IMR-90 (cell line): ENCODE results near the gene ATPAF2. TPM values are rescaled to one million over a fixed set of nuclear protein-coding genes. Genes with fewer than 3 reads are reported as not detected.

ENCODE experiments used
- ATAC-seq: fragments of 200-7000 bp; cut with Tn5 transposase; 2 replicates; pipeline ENCODE4 v1.9.1; 2020; ENCODE audit warnings: low read depth, mild to moderate bottlenecking, moderate library complexity
- BruUV-seq: library from RNA; stranded (reverse); fragments of 400-500 nt; replicated peaks from 2 replicates; lab custom pipeline; 2021; lab: Mats Ljungman, UMichigan
- CTCF ChIA-PET: fragments of 300-600 bp; formaldehyde crosslinking; extraction: SDS; loops from one replicate; lab custom pipeline; 2021; ENCODE audit warnings: antibody characterized with exemption; lab: Yijun Ruan, JAX
- POLR2A ChIA-PET: fragments of 300-600 bp; sonication (Branson Sonifier 250); formaldehyde crosslinking; loops from one replicate; lab custom pipeline; 2022; ENCODE audit warnings: antibody characterized with exemption; ENCODE audit not compliant: unreplicated experiment; lab: Charles Lee
- DNase-seq: peaks from one replicate; pipeline ENCODE4 v3.0.0; 2013
- H2AFZ ChIP-seq: replicated peaks from 2 replicates; pipeline ENCODE3; 2013; ENCODE audit warnings: low read length, mild to moderate bottlenecking; ENCODE audit not compliant: poor library complexity
- H2AK5ac ChIP-seq: 2 replicates; pipeline ENCODE4 v1.6.1; 2013; ENCODE audit warnings: low read depth, low read length, inconsistent platforms
- H2AK9ac ChIP-seq: replicated peaks from 2 replicates; pipeline ENCODE3; 2013; ENCODE audit warnings: mild to moderate bottlenecking, low read depth, low read length, moderate library complexity; ENCODE audit not compliant: poor library complexity
- H2BK120ac ChIP-seq: 2 replicates; pipeline ENCODE4 v1.6.1; 2013; ENCODE audit warnings: low read depth, low read length, inconsistent platforms
- H2BK15ac ChIP-seq: 3 replicates; pipeline ENCODE4 v1.6.1; 2013; ENCODE audit warnings: low read depth, low read length, inconsistent platforms
- H2BK20ac ChIP-seq: 2 replicates; pipeline ENCODE4 v1.6.1; 2013; ENCODE audit warnings: low read depth, mild to moderate bottlenecking, inconsistent platforms, low read length, moderate library complexity
- H2BK5ac ChIP-seq: 2 replicates; pipeline ENCODE4 v1.6.1; 2013; ENCODE audit warnings: mild to moderate bottlenecking, low read depth, low read length, inconsistent platforms; ENCODE audit not compliant: poor library complexity, severe bottlenecking
- H3K14ac ChIP-seq: replicated peaks from 2 replicates; pipeline ENCODE4 v1.6.1; 2013; ENCODE audit warnings: low read depth, low read length, inconsistent platforms
- H3K18ac ChIP-seq: 2 replicates; pipeline ENCODE4 v1.6.1; 2013; ENCODE audit warnings: low read depth, low read length, control low read depth
- H3K23ac ChIP-seq: 2 replicates; pipeline ENCODE4 v1.6.1; 2013; ENCODE audit warnings: low read depth, low read length, inconsistent platforms
- H3K27ac ChIP-seq: 2 replicates; pipeline ENCODE4 v1.5.1; 2013; ENCODE audit warnings: mild to moderate bottlenecking, control low read depth, low read length; ENCODE audit not compliant: insufficient read depth
- H3K27me3 ChIP-seq: 2 replicates; pipeline ENCODE4 v1.6.1; 2013; ENCODE audit warnings: low read length; ENCODE audit not compliant: control insufficient read depth, insufficient read depth
- H3K36me3 ChIP-seq: 2 replicates; pipeline ENCODE4 v1.6.1; 2013; ENCODE audit warnings: low read length, mixed read lengths; ENCODE audit not compliant: control insufficient read depth, insufficient read depth
- H3K4ac ChIP-seq: 2 replicates; pipeline ENCODE4 v1.6.1; 2013; ENCODE audit warnings: low read depth, low read length, inconsistent platforms
- H3K4me1 ChIP-seq: 2 replicates; pipeline ENCODE4 v1.6.1; 2013; ENCODE audit warnings: low read length, mixed read lengths; ENCODE audit not compliant: control insufficient read depth, insufficient read depth
- H3K4me2 ChIP-seq: 2 replicates; pipeline ENCODE4 v1.6.1; 2013; ENCODE audit warnings: low read depth, mild to moderate bottlenecking, control low read depth, low read length, moderate library complexity
- H3K4me3 ChIP-seq: 2 replicates; pipeline ENCODE4 v1.5.1; 2013; ENCODE audit warnings: low read depth, mild to moderate bottlenecking, control low read depth, low read length, moderate library complexity; ENCODE audit not compliant: insufficient read depth
- H3K56ac ChIP-seq: 2 replicates; pipeline ENCODE4 v1.6.1; 2013; ENCODE audit warnings: low read length, inconsistent platforms; ENCODE audit not compliant: insufficient read depth; ENCODE audit errors: extremely low read depth
- H3K79me1 ChIP-seq, 2 experiments: 2 replicates each; pipeline ENCODE4 v1.6.1; 2013; ENCODE audit warnings: low read length in 2 of 2, inconsistent platforms in 1 of 2, low read depth in 1 of 2
- H3K9ac ChIP-seq: 2 replicates; pipeline ENCODE4 v1.6.1; 2013; ENCODE audit warnings: low read depth, low read length, control low read depth
- H3K9me1 ChIP-seq: 2 replicates; pipeline ENCODE4 v1.6.1; 2013; ENCODE audit warnings: low read length, inconsistent platforms; ENCODE audit not compliant: insufficient read depth
- H3K9me3 ChIP-seq: 2 replicates; pipeline ENCODE4 v1.6.1; 2013; ENCODE audit warnings: low read length; ENCODE audit not compliant: control insufficient read depth, insufficient read depth
- H4K20me1 ChIP-seq: 2 replicates; pipeline ENCODE4 v1.6.1; 2013; ENCODE audit warnings: low read length, inconsistent platforms; ENCODE audit not compliant: insufficient read depth
- H4K5ac ChIP-seq: 2 replicates; pipeline ENCODE4 v1.6.1; 2013; ENCODE audit warnings: mild to moderate bottlenecking, low read depth, low read length, control low read depth
- H4K8ac ChIP-seq, 2 experiments: 2 replicates each; pipeline ENCODE4 v1.6.1; 2013; ENCODE audit warnings: low read depth in 2 of 2, low read length in 2 of 2, control low read depth in 1 of 2, inconsistent platforms in 1 of 2
- H4K91ac ChIP-seq: 2 replicates; pipeline ENCODE4 v1.6.1; 2013; ENCODE audit warnings: low read depth, low read length, inconsistent platforms; ENCODE audit not compliant: insufficient read depth
- BHLHE40 ChIP-seq: fragments of 150-350 bp; IDR thresholded peaks from 2 replicates; pipeline ENCODE4 v1.6.1; 2016; ENCODE audit warnings: mild to moderate bottlenecking, low read depth, low read length
- CEBPB ChIP-seq: IDR thresholded peaks from 2 replicates; pipeline ENCODE4 v1.6.1; 2012; ENCODE audit warnings: low read depth, low read length, improper control_type of control experiment
- CHD1 ChIP-seq: IDR thresholded peaks from 2 replicates; pipeline ENCODE4 v1.6.1; 2012; ENCODE audit warnings: low read depth, low read length, improper control_type of control experiment
- CTCF ChIP-seq: conservative IDR thresholded peaks from 2 replicates; pipeline ENCODE4 v1.5.1; 2012; ENCODE audit warnings: mild to moderate bottlenecking, low read depth, low read length, improper control_type of control experiment
- ELK1 ChIP-seq: fragments of 150-350 bp; IDR thresholded peaks from 2 replicates; pipeline ENCODE4 v1.6.1; 2016; ENCODE audit warnings: low read depth, mild to moderate bottlenecking, low read length, moderate library complexity, borderline replicate concordance
- FOS ChIP-seq: fragments of 150-350 bp; IDR thresholded peaks from 2 replicates; pipeline ENCODE4 v1.6.1; 2016; ENCODE audit warnings: low read depth, low read length
- MAFK ChIP-seq: IDR thresholded peaks from 2 replicates; pipeline ENCODE4 v1.6.1; 2012; ENCODE audit warnings: low read depth, low read length, improper control_type of control experiment
- MAZ ChIP-seq: IDR thresholded peaks from 2 replicates; pipeline ENCODE4 v1.6.1; 2012; ENCODE audit warnings: low read depth, mild to moderate bottlenecking, low read length, improper control_type of control experiment, moderate library complexity, borderline replicate concordance
- MXI1 ChIP-seq: IDR thresholded peaks from 2 replicates; pipeline ENCODE4 v1.6.1; 2012; ENCODE audit warnings: low read depth, mild to moderate bottlenecking, low read length, moderate library complexity, borderline replicate concordance
- NFE2L2 ChIP-seq: fragments of 150-350 bp; IDR thresholded peaks from 2 replicates; pipeline ENCODE4 v1.6.1; 2016; ENCODE audit warnings: low read depth, mild to moderate bottlenecking, low read length
- POLR2A ChIP-seq: IDR thresholded peaks from 2 replicates; pipeline ENCODE4 v1.6.1; 2012; ENCODE audit warnings: mild to moderate bottlenecking, low read depth, low read length
- RAD21 ChIP-seq: IDR thresholded peaks from 2 replicates; pipeline ENCODE4 v1.6.1; 2012; ENCODE audit warnings: low read length, improper control_type of control experiment
- RCOR1 ChIP-seq: IDR thresholded peaks from 2 replicates; pipeline ENCODE4 v1.6.1; 2012; ENCODE audit warnings: mild to moderate bottlenecking, low read length, improper control_type of control experiment; ENCODE audit not compliant: insufficient replicate concordance
- RFX5 ChIP-seq: IDR thresholded peaks from 2 replicates; pipeline ENCODE4 v1.8.0; 2012; ENCODE audit warnings: low read depth, mild to moderate bottlenecking, low read length, moderate library complexity
- SMC3 ChIP-seq: fragments of 150-350 bp; IDR thresholded peaks from 2 replicates; pipeline ENCODE4 v1.6.1; 2016; ENCODE audit warnings: low read depth, mild to moderate bottlenecking, antibody characterized with exemption, low read length, moderate library complexity
- USF2 ChIP-seq: fragments of 150-350 bp; IDR thresholded peaks from 2 replicates; pipeline ENCODE4 v1.6.1; 2017; ENCODE audit warnings: mild to moderate bottlenecking, antibody characterized with exemption, low read length, low read depth
- WGBS, 2 experiments: methylation state at CpG; one replicate each; pipeline versions ENCODE4 v1.1.5 to v1.1.7; 2013; ENCODE audit warnings: missing lambda C conversion rate in 2 of 2; ENCODE audit not compliant: insufficient read length in 1 of 2; ENCODE audit errors: extremely low coverage in 2 of 2; 5-methylcytosine and 5-hydroxymethylcytosine counted together
- dilution Hi-C: fragments of 300-500 bp; cut with HindIII; formaldehyde crosslinking; loops from one replicate; pipeline ENCODE4 v1.14.3; 2018; ENCODE audit warnings: low sequenced_read_pairs; ENCODE audit not compliant: unreplicated experiment
- in situ Hi-C: fragments of 300-500 bp; cut with MboI; formaldehyde crosslinking; loops from 3 replicates; pipeline ENCODE4 v1.14.3; 2019; ENCODE audit warnings: low sequenced_read_pairs, inconsistent platforms, mixed read lengths
- intact Hi-C: fragments of 100-400 bp; cut with micrococcal nuclease; formaldehyde crosslinking; loops from 2 replicates; pipeline ENCODE4 v1.10.0; 2022
- polyA plus RNA-seq, 3 experiments: library from polyadenylated mRNA; depleted of rRNA; stranded (reverse); fragments of >200 nt; gene quantifications; 2 replicates each; pipeline ENCODE4 v1.2.3, GENCODE V29; 2012; ENCODE audit warnings: low replicate concordance in 1 of 3
- total RNA-seq: library from RNA; depleted of rRNA; stranded (reverse); fragments of >200 nt; gene quantifications from 2 replicates; pipeline ENCODE4 v1.2.3, GENCODE V29; 2012

Gene ATPAF2
- total and polyA plus RNA-seq, 2 of the 4 experiments (the other 2 are of a cell fraction), result 19.5 to 27.6 TPM

GRCh38 chr17:17988427-17988945, 50.5 kb downstream of the ATPAF2 start:
- Histone ChIP-seq H2AK5ac (peak overlapping the region; percentile 38; the same call in 1 of the 2 replicates), H3K79me1 (no peaks in the 10 kb centered on the region), H2AFZ (no peak overlapping the region), H4K5ac (no peak overlapping the region), H2BK20ac (no peak overlapping the region), H3K4me2 (no peak overlapping the region), H2AK9ac (no peak overlapping the region), H3K4me1 (0 out of 2 replicates have a peak, but pooled peaks cover 2% of the 10 kb centered on the region), H3K9me3 (no peaks in the 10 kb centered on the region), H3K27ac (no peak overlapping the region), H2BK120ac (no peak overlapping the region), H3K23ac (no peak overlapping the region), H3K4ac (no peak overlapping the region), H3K36me3 (no peaks in the 10 kb centered on the region), H3K4me3 (no peak overlapping the region), H3K9me1 (peaks cover 2% of the 10 kb centered on the region; the same call in 1 of the 2 replicates), H2BK15ac (no peak overlapping the region), H4K8ac (no peak overlapping the region), H3K27me3 (no peaks in the 10 kb centered on the region), H4K20me1 (no peaks in the 10 kb centered on the region), H3K56ac (no peak overlapping the region), H4K91ac (no peak overlapping the region), H3K9ac (no peak overlapping the region), H3K18ac (no peak overlapping the region), H2BK5ac (no peak overlapping the region), H3K14ac (no peak overlapping the region)
- ATAC-seq (no peak), DNase-seq (no peak)
- no TSS peak for BruUV-seq
- dilution Hi-C loops (no loop called here), intact Hi-C loops (no loop called here), in situ Hi-C loops (no loop called here)
- TF ChIP-seq RCOR1 (no peak), CTCF (no peak), CEBPB (no peak), BHLHE40 (no peak), MAFK (no peak), FOS (no peak), CHD1 (no peak), MXI1 (no peak), POLR2A (no peak), MAZ (no peak), NFE2L2 (no peak), USF2 (no peak), ELK1 (no peak), SMC3 (no peak), RAD21 (no peak), RFX5 (no peak)
- ChIA-PET CTCF (no interaction called here), POLR2A (no interaction called here)
- no CpG with 5 or more reads among the region's 7 CpGs for WGBS, 2 experiments
